Mucosa of rectum (tissue), 2 donors: ENCODE results near the gene RSPH3.
"Not testable (repeated sequence)": the region's sequence is repeated elsewhere in the genome, so short reads cannot be mapped to it uniquely, and the experiment has no call there.

Source experiments
- H3K27ac ChIP-seq, 2 donors: one replicate each; pipeline ENCODE4 v1.7.0; 2013; ENCODE audit warnings: inconsistent platforms in 2 of 2, low read depth in 2 of 2, low read length in 2 of 2
- H3K27me3 ChIP-seq, 2 donors: one replicate each; pipeline ENCODE4 v1.7.0; 2013; ENCODE audit warnings: low read length in 2 of 2; ENCODE audit not compliant: control insufficient read depth in 2 of 2, insufficient read depth in 2 of 2
- H3K36me3 ChIP-seq, 2 donors: one replicate each; pipeline ENCODE4 v1.7.0; 2013; ENCODE audit warnings: low read length in 2 of 2; ENCODE audit not compliant: control insufficient read depth in 2 of 2, insufficient read depth in 2 of 2
- H3K4me1 ChIP-seq, 2 donors: one replicate each; pipeline ENCODE4 v1.7.0; 2013; ENCODE audit warnings: low read length in 2 of 2, mild to moderate bottlenecking in 1 of 2; ENCODE audit not compliant: control insufficient read depth in 2 of 2, insufficient read depth in 2 of 2
- H3K4me3 ChIP-seq, 2 donors: one replicate each; pipeline ENCODE4 v1.7.0; 2013; ENCODE audit warnings: low read length in 2 of 2
- H3K9ac ChIP-seq, 2 donors: one replicate each; pipeline ENCODE4 v1.7.0; 2013; ENCODE audit warnings: low read length in 2 of 2, low read depth in 1 of 2, mild to moderate bottlenecking in 1 of 2
- H3K9me3 ChIP-seq, 2 donors: one replicate each; pipeline ENCODE4 v1.7.0; 2013; ENCODE audit warnings: low read length in 2 of 2; ENCODE audit not compliant: control insufficient read depth in 2 of 2
- donor health status: healthy.
- donor health status: Normal muscosa, but diverticular disease.

The RSPH3 gene

GRCh38 chr6:159030168-159030567 lies 30.2 kb upstream of the RSPH3 start:
- Histone ChIP-seq H3K9ac (no peak overlapping the region), H3K27ac (no peak overlapping the region), H3K4me3 (no peak overlapping the region), H3K4me1 (no peaks in the 10 kb centered on the region), H3K9me3 (no peaks in the 10 kb centered on the region), H3K36me3 (no peaks in the 10 kb centered on the region), H3K27me3 (no peaks in the 10 kb centered on the region)

GRCh38 chr6:159025224-159025623 lies 25.2 kb upstream of the RSPH3 start:
- not testable (repeated sequence) for H3K36me3 ChIP-seq, H3K9me3 ChIP-seq, H3K4me1 ChIP-seq, H3K27ac ChIP-seq, H3K4me3 ChIP-seq, H3K27me3 ChIP-seq, H3K9ac ChIP-seq

GRCh38 chr6:159023893-159024292 lies 23.9 kb upstream of the RSPH3 start:
- no peak overlapping the region for H3K4me3 ChIP-seq
- no peaks in the 10 kb centered on the region for H3K4me1 ChIP-seq
- H3K9ac ChIP-seq, result no peak overlapping the region
- no peaks in the 10 kb centered on the region for H3K27me3 ChIP-seq
- no peak overlapping the region for H3K27ac ChIP-seq
- peaks cover 3 to 5% of the 10 kb centered on the region in 2 donors for H3K9me3 ChIP-seq
- no peaks in the 10 kb centered on the region for H3K36me3 ChIP-seq

GRCh38 chr6:159020011-159020410 lies 20.0 kb upstream of the RSPH3 start:
- Histone ChIP-seq H3K4me1 (no peaks in the 10 kb centered on the region), H3K4me3 (no peak overlapping the region), H3K27ac (no peak overlapping the region), H3K9ac (no peak overlapping the region), H3K9me3 (peaks cover 3% of the 10 kb centered on the region in 2 donors), H3K36me3 (no peaks in the 10 kb centered on the region), H3K27me3 (no peaks in the 10 kb centered on the region)

GRCh38 chr6:159017757-159018559 lies 18.0 kb upstream of the RSPH3 start:
- no peak overlapping the region for H3K9ac ChIP-seq
- no peaks in the 10 kb centered on the region for H3K36me3 ChIP-seq
- no peaks in the 10 kb centered on the region for H3K9me3 ChIP-seq
- no peaks in the 10 kb centered on the region for H3K27me3 ChIP-seq
- H3K4me3 ChIP-seq, result no peak overlapping the region
- no peaks in the 10 kb centered on the region for H3K4me1 ChIP-seq
- H3K27ac ChIP-seq, result no peak overlapping the region

GRCh38 chr6:159014406-159014805 lies 14.4 kb upstream of the RSPH3 start:
- Histone ChIP-seq H3K27ac (no peak overlapping the region), H3K9ac (no peak overlapping the region), H3K4me1 (no peaks in the 10 kb centered on the region), H3K36me3 (no peaks in the 10 kb centered on the region), H3K4me3 (no peak overlapping the region), H3K9me3 (no peaks in the 10 kb centered on the region), H3K27me3 (no peaks in the 10 kb centered on the region)

- H3K9me3 ChIP-seq, result no peaks in the 10 kb centered on the region
Measured at GRCh38 chr6:159013229-159013628, 13.2 kb upstream of the RSPH3 start.

GRCh38 chr6:159012201-159012600 lies 12.2 kb upstream of the RSPH3 start:
- H3K9me3 ChIP-seq, result no peaks in the 10 kb centered on the region
- no peak overlapping the region for H3K9ac ChIP-seq
- no peaks in the 10 kb centered on the region for H3K27me3 ChIP-seq
- H3K4me1 ChIP-seq, result no peaks in the 10 kb centered on the region
- no peak overlapping the region for H3K27ac ChIP-seq
- H3K36me3 ChIP-seq, result no peaks in the 10 kb centered on the region
- H3K4me3 ChIP-seq, result no peak overlapping the region

More at GRCh38 chr6:159013229-159013628, 13.2 kb upstream of the RSPH3 start:
- Histone ChIP-seq H3K9ac (no peak overlapping the region), H3K36me3 (no peaks in the 10 kb centered on the region), H3K4me3 (no peak overlapping the region), H3K27me3 (no peaks in the 10 kb centered on the region), H3K27ac (no peak overlapping the region), H3K4me1 (no peaks in the 10 kb centered on the region)

GRCh38 chr6:159010037-159010612 lies 10.1 kb upstream of the RSPH3 start:
- H3K4me1 ChIP-seq, H3K27ac ChIP-seq, H3K27me3 ChIP-seq, H3K9ac ChIP-seq, H3K4me3 ChIP-seq, H3K9me3 ChIP-seq, H3K36me3 ChIP-seq: not testable (repeated sequence)

GRCh38 chr6:159008656-159009288 lies 8.8 kb upstream of the RSPH3 start:
- Histone ChIP-seq H3K4me1 (no peaks in the 10 kb centered on the region), H3K27ac (no peak overlapping the region), H3K36me3 (no peaks in the 10 kb centered on the region), H3K9me3 (no peaks in the 10 kb centered on the region), H3K27me3 (no peaks in the 10 kb centered on the region), H3K4me3 (peak overlapping the region in 1 of 2 donors; percentile 43), H3K9ac (no peak overlapping the region)
